HG02884 (cell line): ENCODE results near the gene MBD6.

Experiments used
- ATAC-seq: cut with Tn5 transposase; IDR thresholded peaks from one replicate; pipeline ENCODE4 v1.9.1; 2021; ENCODE audit warnings: mild to moderate bottlenecking, moderate library complexity; ENCODE audit not compliant: unreplicated experiment

Gene MBD6

GRCh38 chr12:57571926-57572762, 49.5 kb downstream of the MBD6 start:
- ATAC-seq, result no peak

GRCh38 chr12:57574795-57575194, 52.2 kb downstream of the MBD6 start:
- ATAC-seq, result no peak

GRCh38 chr12:57575771-57576612, 53.4 kb downstream of the MBD6 start:
- ATAC-seq, result no peak

GRCh38 chr12:57576613-57577160, 54.1 kb downstream of the MBD6 start:
- no peak for ATAC-seq

- ATAC-seq, result no peak
Measured at GRCh38 chr12:57577981-57578758, 55.5 kb downstream of the MBD6 start.

GRCh38 chr12:57579011-57579410, 56.4 kb downstream of the MBD6 start:
- ATAC-seq, result no peak
